AG04450 (cell line): ENCODE data around the gene UMAD1. TPM values are rescaled to one million over a fixed set of nuclear protein-coding genes. Genes with fewer than 3 reads are reported as not detected.

Experiments
- CTCF ChIA-PET: fragments of 300-600, 350-600 bp; formaldehyde crosslinking; extraction: SDS; loops from one replicate; lab custom pipeline; 2022; ENCODE audit warnings: antibody characterized with exemption, inconsistent platforms; lab: Charles Lee
- POLR2A ChIA-PET: fragments of 350-600 bp; formaldehyde crosslinking; extraction: SDS; loops from one replicate; lab custom pipeline; 2021; ENCODE audit warnings: antibody characterized with exemption, inconsistent platforms; lab: Yijun Ruan, JAX
- DNase-seq: peaks from one replicate; pipeline ENCODE4 v3.0.0-alpha.2; 2011; ENCODE audit warnings: low read depth, low spot score
- H3K27ac ChIP-seq: one replicate; pipeline ENCODE4 v1.5.1; 2012; ENCODE audit warnings: low read depth, low read length, control low read depth
- H3K27me3 ChIP-seq: one replicate; pipeline ENCODE4 v1.6.0; 2012; ENCODE audit warnings: low read length; ENCODE audit not compliant: control insufficient read depth, insufficient read depth
- H3K4me3 ChIP-seq: 2 replicates; pipeline ENCODE4 v1.5.1; 2011; ENCODE audit warnings: mild to moderate bottlenecking, low read depth, low read length, control low read depth
- H3K9me3 ChIP-seq: 2 replicates; pipeline ENCODE4 v1.5.1; 2012; ENCODE audit warnings: low read length; ENCODE audit not compliant: control insufficient read depth, insufficient read depth
- polyA plus RNA-seq: library from polyadenylated mRNA; depleted of rRNA; stranded (reverse); fragments of >200 nt; gene quantifications from 2 replicates; pipeline ENCODE4 v1.2.3, GENCODE V29; 2011
- TF ChIP-seq, protein P1 (sequence below): IDR thresholded peaks from 2 replicates; pipeline ENCODE4 v1.5.1; 2011; ENCODE audit warnings: low read depth, low read length, control low read depth, inconsistent platforms

The UMAD1 gene
- polyA plus RNA-seq, 1 experiment: 22.8 TPM

- no peak for DNase-seq
- H3K9me3 ChIP-seq: no peaks in the 10 kb centered on the region
- H3K27me3 ChIP-seq: no peaks in the 10 kb centered on the region
- no peak overlapping the region for H3K4me3 ChIP-seq
- CTCF ChIA-PET: no interaction called here
- POLR2A ChIA-PET: no interaction called here
- TF ChIP-seq, protein P1, sequence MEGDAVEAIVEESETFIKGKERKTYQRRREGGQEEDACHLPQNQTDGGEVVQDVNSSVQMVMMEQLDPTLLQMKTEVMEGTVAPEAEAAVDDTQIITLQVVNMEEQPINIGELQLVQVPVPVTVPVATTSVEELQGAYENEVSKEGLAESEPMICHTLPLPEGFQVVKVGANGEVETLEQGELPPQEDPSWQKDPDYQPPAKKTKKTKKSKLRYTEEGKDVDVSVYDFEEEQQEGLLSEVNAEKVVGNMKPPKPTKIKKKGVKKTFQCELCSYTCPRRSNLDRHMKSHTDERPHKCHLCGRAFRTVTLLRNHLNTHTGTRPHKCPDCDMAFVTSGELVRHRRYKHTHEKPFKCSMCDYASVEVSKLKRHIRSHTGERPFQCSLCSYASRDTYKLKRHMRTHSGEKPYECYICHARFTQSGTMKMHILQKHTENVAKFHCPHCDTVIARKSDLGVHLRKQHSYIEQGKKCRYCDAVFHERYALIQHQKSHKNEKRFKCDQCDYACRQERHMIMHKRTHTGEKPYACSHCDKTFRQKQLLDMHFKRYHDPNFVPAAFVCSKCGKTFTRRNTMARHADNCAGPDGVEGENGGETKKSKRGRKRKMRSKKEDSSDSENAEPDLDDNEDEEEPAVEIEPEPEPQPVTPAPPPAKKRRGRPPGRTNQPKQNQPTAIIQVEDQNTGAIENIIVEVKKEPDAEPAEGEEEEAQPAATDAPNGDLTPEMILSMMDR: no peak
- no peak overlapping the region for H3K27ac ChIP-seq
Measured at GRCh38 chr7:7889791-7890568, 249.4 kb downstream of the UMAD1 start.

DNA sequence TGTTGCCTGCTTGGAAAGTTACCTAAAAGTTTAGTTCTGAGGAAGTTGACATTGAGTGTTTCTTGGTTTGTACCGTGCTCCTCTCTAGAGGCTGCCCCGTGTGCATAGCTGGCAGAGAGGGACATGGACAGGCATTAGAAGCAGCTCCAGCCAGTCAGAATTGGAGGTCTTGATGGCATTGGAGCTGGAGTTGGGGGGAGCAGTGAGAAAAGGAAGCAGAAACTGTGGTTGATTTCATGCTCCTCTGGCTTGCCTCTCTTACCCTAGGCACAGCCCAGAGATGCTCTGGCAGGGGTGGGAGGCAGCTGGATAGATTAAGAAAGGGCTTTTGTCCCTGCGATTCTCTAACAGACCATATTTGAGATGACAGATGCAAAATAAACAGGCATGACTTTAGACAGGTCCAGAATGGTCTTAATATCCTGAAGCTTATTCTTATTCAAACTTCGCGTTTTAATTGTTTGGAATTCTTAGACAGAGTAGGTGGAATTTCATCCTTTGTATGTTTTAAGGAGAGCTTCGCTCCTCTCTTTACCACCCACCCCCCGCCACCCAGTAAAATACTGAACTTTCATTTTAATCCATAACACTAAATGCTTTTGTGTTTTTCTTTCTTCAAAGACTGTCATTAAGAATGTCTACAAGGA lies 254.6 kb downstream of the UMAD1 start:
- Histone ChIP-seq H3K9me3 (no peaks in the 10 kb centered on the region), H3K27ac (no peak overlapping the region), H3K4me3 (no peak overlapping the region), H3K27me3 (no peaks in the 10 kb centered on the region)
- TF ChIP-seq, protein P1: no peak
- no peak for DNase-seq
- ChIA-PET CTCF (interaction anchor here (1.1 kb wide), 1 partner anchor 14 kb away, joined by 5 read pairs; no protein-coding TSS in a partner anchor), POLR2A (no interaction called here)

DNA sequence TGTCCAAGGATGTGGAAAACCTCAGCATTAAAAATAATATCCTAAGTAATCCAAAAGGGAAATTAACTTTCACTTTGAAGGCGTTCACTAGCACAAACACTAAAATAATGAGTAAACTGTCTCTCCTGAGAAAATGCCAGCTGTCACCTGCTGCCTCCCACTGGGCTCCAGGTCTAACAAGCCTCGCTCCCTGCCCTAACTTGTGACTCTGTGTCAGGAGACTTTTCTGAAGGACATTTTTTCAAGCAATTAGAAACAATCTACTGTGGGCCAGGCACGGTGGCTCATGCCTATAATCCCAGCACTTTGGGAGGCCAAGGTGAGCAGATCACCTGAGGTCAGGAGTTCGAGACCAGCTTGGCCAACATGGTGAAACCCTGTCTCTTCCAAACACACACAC lies 255.2 kb downstream of the UMAD1 start:
- Histone ChIP-seq H3K4me3 (no peak overlapping the region), H3K27me3 (no peaks in the 10 kb centered on the region), H3K27ac (no peak overlapping the region), H3K9me3 (no peaks in the 10 kb centered on the region)
- TF ChIP-seq, protein P1: no peak
- ChIA-PET POLR2A (no interaction called here), CTCF (interaction anchor here (1.1 kb wide), 1 partner anchor 14 kb away, joined by 5 read pairs; no protein-coding TSS in a partner anchor)
- no peak for DNase-seq

DNA sequence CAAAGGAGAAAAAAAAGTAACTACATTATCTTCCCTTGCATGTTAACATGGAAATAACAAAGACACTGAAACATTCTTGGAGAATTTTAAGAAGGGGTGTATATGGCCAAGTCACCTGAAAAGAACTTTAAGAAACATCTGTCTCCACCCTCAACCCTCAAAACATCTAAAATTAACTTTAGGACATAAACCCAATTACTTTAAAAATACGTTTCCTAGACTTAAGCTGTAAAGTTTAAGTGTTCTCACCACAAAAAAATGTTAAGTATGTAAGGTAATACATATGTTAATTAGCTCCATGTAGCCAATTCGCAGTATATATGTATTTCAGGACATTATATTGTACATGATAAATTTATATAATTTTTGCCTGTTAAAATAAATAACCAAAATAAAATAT lies 257.0 kb downstream of the UMAD1 start:
- H3K4me3 ChIP-seq: no peak overlapping the region
- TF ChIP-seq, protein P1: no peak
- no peaks in the 10 kb centered on the region for H3K27me3 ChIP-seq
- CTCF ChIA-PET: interaction anchor here (1.0 kb wide), 2 partner anchors 11 to 14 kb away, joined by 4 read pairs; no protein-coding TSS in a partner anchor
- H3K9me3 ChIP-seq: no peaks in the 10 kb centered on the region
- DNase-seq: no peak
- POLR2A ChIA-PET: no interaction called here
- H3K27ac ChIP-seq: no peak overlapping the region
